ENCODE results near the gene HS3ST2. TPM values are rescaled to one million over a fixed set of nuclear protein-coding genes. Genes with fewer than 3 reads are reported as not detected.

Gene HS3ST2
- not detected in 2 replicates for total RNA-seq

GRCh38 chr16:22813948-22814710 lies at the start of gene HS3ST2:
Gene HS3ST2 (plus strand): TSS chr16:22814162. CDS start chr16:22814611, 449 bp downstream.
- intact Hi-C loops (cut with micrococcal nuclease) = no loop called here

- intact Hi-C loops (cut with micrococcal nuclease) = no loop called here
These were observed 49.2 kb upstream of the HS3ST2 start for GRCh38 chr16:22764662-22765327.

DNA sequence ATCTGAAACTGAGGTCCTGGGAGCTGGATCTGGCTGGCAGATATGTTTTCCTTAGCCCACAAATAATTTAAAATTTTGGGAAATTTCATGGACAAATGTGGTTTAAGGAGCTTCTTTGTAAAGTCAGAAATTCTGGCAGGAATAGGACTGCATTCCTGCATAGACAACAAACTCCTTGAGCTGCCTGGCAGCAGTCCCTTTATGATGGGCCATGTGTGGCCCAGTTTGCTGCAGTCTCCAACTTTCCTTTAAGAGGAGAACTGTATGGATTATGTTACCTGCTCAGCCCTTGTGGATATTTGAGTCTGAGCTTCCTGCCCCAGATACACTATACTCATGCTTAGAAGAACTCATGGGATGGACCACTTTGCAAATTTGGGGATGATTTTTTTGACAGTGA lies 48.5 kb upstream of the HS3ST2 start:
- intact Hi-C loops (cut with micrococcal nuclease) = no loop called here

GRCh38 chr16:22770866-22771265 lies 43.1 kb upstream of the HS3ST2 start:
- intact Hi-C loops (cut with micrococcal nuclease) = no loop called here

GRCh38 chr16:22771551-22771950 lies 42.4 kb upstream of the HS3ST2 start:
- intact Hi-C loops (cut with micrococcal nuclease) = no loop called here

GRCh38 chr16:22775220-22775922 lies 38.6 kb upstream of the HS3ST2 start:
- intact Hi-C loops (cut with micrococcal nuclease) = no loop called here

DNA sequence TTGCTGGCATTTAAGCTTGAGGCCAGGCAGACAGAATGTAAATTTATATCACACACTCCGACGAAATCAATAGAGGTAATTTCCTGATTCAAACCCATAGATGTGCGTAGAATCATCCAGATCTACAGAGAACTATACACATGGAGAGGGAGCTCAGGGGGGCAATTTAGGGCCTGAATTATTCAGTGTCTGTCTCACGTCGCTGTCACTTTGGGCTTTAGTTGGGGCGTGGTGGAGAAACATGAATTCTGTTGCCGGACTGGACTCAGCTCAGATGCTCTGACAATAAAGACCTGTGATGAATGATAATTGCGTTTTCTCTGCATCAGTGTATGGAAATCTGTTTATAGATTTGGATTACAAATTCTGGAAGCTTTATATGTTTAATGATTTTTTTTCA lies 32.5 kb upstream of the HS3ST2 start:
- intact Hi-C loops (cut with micrococcal nuclease) = no loop called here

GRCh38 chr16:22782314-22782713 lies 31.6 kb upstream of the HS3ST2 start:
- intact Hi-C loops (cut with micrococcal nuclease) = no loop called here

DNA sequence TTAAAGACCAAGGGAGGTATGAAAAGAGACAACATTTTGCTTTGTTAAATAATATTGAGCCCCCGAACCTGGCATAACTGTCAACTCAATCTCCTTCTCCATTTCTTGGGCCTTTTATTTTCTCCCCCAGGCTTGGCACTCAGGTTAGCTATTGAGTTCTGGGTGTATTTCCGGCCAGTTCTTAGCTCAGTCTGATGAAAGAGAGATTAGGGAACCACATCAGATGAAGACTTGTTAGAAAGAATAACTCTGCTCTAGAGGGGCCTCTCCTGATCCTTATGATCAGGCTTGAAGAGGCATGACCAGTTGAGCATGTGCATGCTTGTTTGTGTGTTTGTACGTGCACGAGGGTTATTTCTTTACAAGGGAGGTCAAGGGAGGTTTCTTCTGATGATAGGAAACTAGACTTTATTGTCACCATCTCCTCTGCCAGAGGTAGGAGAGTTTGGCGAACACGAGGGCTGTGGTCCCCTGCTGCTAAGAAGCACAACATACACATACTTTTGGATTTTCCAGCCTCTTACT lies 29.2 kb upstream of the HS3ST2 start:
- intact Hi-C loops (cut with micrococcal nuclease) = no loop called here

GRCh38 chr16:22785552-22785951 lies 28.4 kb upstream of the HS3ST2 start:
- intact Hi-C loops (cut with micrococcal nuclease) = no loop called here

DNA sequence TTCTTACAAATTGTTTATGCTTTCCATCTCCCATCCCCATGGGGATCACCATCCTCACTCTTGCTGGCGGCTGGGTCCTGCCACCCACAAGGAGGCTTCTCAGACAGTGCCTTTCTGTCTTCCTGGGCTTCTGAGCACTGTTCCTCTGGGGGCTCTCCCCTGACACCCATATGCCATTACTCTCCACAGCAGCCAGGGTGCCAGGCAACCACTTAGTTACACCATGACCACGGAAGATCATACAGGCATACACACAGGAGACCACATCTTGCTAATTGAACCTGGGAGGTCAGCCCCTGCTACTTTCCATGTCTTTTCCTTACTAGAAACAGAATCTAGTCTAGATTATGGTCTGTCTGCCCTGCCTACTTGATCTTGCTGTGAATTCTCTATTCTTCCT lies 27.7 kb upstream of the HS3ST2 start:
- intact Hi-C loops (cut with micrococcal nuclease) = no loop called here

- intact Hi-C loops (cut with micrococcal nuclease) = no loop called here
These were observed 27.3 kb upstream of the HS3ST2 start for GRCh38 chr16:22786691-22787090.

DNA sequence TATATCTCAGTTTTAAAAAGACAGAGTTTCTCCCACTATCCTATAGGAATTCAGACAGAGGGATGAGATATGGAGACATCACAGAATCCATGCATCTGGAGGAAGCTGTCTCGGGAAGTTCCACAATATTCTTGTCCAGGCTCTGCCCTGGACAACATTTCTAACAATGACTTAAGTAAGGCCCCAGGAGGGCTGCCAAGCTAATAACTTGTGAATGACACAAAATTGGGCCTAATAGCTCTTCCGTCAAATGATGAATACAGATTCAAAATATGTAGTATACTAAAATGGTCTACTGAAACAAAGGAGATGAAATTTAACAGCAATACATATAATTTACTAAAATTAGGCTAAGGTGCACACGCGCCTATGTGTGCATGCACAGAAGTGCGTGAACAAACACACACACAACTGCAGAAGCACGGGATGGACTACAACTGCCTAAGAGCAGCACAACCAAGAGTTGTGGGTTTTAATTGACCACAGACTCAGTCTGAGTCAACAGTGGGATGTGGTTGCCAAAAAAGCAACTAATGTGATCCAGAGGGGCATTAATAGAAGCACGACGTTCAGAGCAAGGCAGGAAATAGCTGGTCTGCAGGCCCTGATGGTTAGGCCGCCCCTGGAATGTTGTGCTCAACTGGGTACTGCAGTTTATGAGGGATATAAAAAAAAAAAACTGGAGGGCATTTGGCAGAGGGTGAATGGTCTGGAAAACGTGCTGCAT lies 26.3 kb upstream of the HS3ST2 start:
- intact Hi-C loops (cut with micrococcal nuclease) = no loop called here

- intact Hi-C loops (cut with micrococcal nuclease) = no loop called here
These were observed 25.8 kb upstream of the HS3ST2 start for GRCh38 chr16:22788193-22788530.

DNA sequence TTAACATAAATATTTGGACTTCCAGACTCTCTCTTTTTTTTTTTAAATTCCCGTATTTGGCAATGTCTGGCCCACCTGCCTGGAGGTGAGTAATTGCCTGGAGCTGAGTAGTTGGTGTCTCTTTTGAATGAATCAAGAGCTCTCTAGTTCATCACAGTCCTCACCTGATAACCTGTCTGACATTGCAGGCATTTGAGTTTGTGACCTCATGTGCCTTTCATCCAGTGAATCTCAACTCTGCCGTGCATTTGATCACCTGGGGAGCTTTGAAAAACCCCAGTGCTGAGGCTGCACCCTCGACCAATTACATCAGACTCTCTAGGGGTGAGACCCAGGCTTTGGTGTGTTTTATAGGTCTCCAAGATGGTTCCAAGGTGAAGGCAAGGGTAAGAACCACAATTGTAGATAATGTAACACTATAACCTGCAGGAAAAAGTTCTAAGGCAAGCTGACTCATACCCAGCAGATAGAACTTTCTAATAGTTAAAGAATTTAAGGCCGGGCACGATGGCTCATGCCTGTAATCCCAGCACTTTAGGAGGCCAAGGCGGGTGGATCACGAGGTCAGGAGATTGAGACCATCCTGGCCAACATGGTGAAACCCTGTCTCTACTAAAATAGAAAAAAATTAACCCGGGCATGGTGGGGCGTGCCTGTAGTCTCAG lies 24.5 kb upstream of the HS3ST2 start:
- intact Hi-C loops (cut with micrococcal nuclease) = no loop called here

DNA sequence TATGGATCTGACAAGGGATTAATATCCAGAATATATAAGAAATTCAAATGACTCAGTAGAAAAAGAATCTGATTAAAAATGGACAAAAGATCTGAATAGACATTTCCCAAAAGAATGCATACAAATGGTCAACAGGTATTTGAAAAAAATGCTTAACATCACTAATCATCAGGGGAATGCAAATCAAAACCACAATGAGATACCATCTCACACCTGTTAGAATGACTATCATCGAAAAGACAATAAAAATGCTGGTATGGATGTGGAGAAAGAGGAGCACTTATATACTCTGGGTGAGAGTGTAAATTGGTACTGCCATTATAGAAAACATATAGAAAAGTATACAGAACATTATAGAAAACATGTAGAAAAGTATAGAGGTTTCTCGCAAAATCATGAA lies 16.4 kb upstream of the HS3ST2 start:
- intact Hi-C loops (cut with micrococcal nuclease) = no loop called here

- intact Hi-C loops (cut with micrococcal nuclease) = no loop called here
These were observed 14.8 kb upstream of the HS3ST2 start for GRCh38 chr16:22799113-22799512.

- intact Hi-C loops (cut with micrococcal nuclease) = no loop called here
These were observed 9.1 kb upstream of the HS3ST2 start for GRCh38 chr16:22804893-22805292.

DNA sequence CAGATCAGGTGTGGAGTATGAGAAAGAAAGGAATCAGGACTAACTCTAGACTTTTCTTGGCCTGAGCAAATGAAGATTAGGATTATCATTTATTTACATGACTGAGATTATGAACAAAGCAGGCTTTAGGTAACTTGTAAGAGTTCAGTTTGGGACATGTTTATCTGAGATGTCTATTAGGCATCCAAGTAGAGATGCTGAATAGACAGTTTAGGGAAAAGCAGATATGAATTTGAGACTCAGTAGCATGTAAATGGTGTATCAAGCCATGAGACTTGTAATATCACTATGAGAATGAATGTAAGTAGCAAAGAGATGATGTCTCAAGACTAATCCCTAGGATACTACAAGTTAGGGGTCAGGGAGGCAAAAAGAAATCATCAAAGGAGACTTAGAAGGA lies 8.6 kb upstream of the HS3ST2 start:
- intact Hi-C loops (cut with micrococcal nuclease) = no loop called here

DNA sequence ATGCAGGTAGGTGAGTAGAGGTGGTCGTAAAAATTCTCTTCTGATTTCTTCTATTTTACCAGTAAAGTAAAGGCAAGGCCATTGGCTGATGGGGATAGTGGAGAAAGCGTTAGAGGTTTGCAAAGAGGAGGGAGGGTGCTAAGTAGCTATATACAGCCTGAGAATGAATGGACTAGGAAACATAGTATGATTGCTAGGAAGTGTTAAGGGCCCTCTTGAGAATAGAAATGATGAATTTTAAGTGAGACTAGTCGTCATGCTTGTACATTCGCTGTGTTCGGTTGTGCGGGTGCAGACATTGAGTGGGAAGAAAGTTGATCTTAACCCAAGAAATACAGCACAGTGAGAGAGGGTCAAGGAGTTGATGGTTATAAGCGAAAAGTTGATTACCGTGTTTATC lies 7.2 kb upstream of the HS3ST2 start:
- intact Hi-C loops (cut with micrococcal nuclease) = no loop called here

- intact Hi-C loops (cut with micrococcal nuclease) = no loop called here
These were observed 3.7 kb upstream of the HS3ST2 start for GRCh38 chr16:22810226-22810625.
